ENCODE results near the gene SYNJ2.
A peak's percentile ranks its signal among the peaks of the same experiment; 100 is the strongest.

The SYNJ2 gene

GRCh38 chr6:158030380-158031300 lies 49.0 kb downstream of the SYNJ2 start:
- DNase-seq, result no peak

- DNase-seq, result peak; percentile 93
Observed at GRCh38 chr6:158031381-158032353, 50.0 kb downstream of the SYNJ2 start.

GRCh38 chr6:158032354-158032733 lies 50.7 kb downstream of the SYNJ2 start:
- no peak for DNase-seq

GRCh38 chr6:158033077-158033750 lies 51.6 kb downstream of the SYNJ2 start:
- no peak for DNase-seq

GRCh38 chr6:158033751-158034702 lies 52.4 kb downstream of the SYNJ2 start:
- no peak for DNase-seq

GRCh38 chr6:158036261-158036660 lies 54.6 kb downstream of the SYNJ2 start:
- no peak for DNase-seq

GRCh38 chr6:158037021-158037420 lies 55.4 kb downstream of the SYNJ2 start:
- DNase-seq, result no peak

- no peak for DNase-seq
Observed at GRCh38 chr6:158037771-158038170, 56.1 kb downstream of the SYNJ2 start.

GRCh38 chr6:158038291-158039177 lies 56.9 kb downstream of the SYNJ2 start:
- no peak for DNase-seq

GRCh38 chr6:158039178-158039557 lies 57.5 kb downstream of the SYNJ2 start:
- no peak for DNase-seq

GRCh38 chr6:158039571-158040050 lies 57.9 kb downstream of the SYNJ2 start:
- DNase-seq, result no peak

GRCh38 chr6:158040051-158040803 lies 58.6 kb downstream of the SYNJ2 start:
- peak; percentile 64 for DNase-seq

- no peak for DNase-seq
Observed at GRCh38 chr6:158040804-158041347, 59.2 kb downstream of the SYNJ2 start.

GRCh38 chr6:158041370-158041769 lies 59.7 kb downstream of the SYNJ2 start:
- DNase-seq, result no peak

- no peak for DNase-seq
Observed at GRCh38 chr6:158041788-158042187, 60.1 kb downstream of the SYNJ2 start.

- peak; percentile 35 for DNase-seq
Observed at GRCh38 chr6:158042245-158042798, 60.7 kb downstream of the SYNJ2 start.

GRCh38 chr6:158043008-158043407 lies 61.3 kb downstream of the SYNJ2 start:
- no peak for DNase-seq

- no peak for DNase-seq
Observed at GRCh38 chr6:158043586-158044524, 62.2 kb downstream of the SYNJ2 start.
